Prostate gland (tissue), 2 donors: ENCODE measurements around the gene ZNF273. TPM values are rescaled to one million over a fixed set of nuclear protein-coding genes. Genes with fewer than 3 reads are reported as not detected.
"Not testable (repeated sequence)": the region's sequence is repeated elsewhere in the genome, so short reads cannot be mapped to it uniquely, and the experiment has no call there.

Experiments used
- DNase-seq: peaks from one replicate; pipeline ENCODE4 v3.0.0-alpha.2; 2019; ENCODE audit warnings: low spot score
- H3K27ac ChIP-seq, 2 donors: fragments of 200-600 bp; sonication (generic); 2 replicates each; pipeline ENCODE4 v1.5.1; 2017 to 2019
- H3K27me3 ChIP-seq: fragments of 200-600 bp; sonication (generic); replicated peaks from 2 replicates; pipeline ENCODE4 v1.5.1; 2019; ENCODE audit not compliant: insufficient read depth
- H3K36me3 ChIP-seq, 2 donors: fragments of 200-600 bp; sonication (generic); 1 replicate in 1 of 2; 2 replicates in 1 of 2; pipeline versions ENCODE4 v1.5.1 to v1.8.1; 2017 to 2019
- H3K4me1 ChIP-seq: fragments of 200-600 bp; sonication (generic); replicated peaks from 2 replicates; pipeline ENCODE4 v1.5.1; 2019
- H3K4me3 ChIP-seq, 2 donors: fragments of 200-600 bp; sonication (generic); 2 replicates each; pipeline ENCODE4 v1.5.1; 2017 to 2019
- H3K9me3 ChIP-seq: fragments of 200-600 bp; sonication (generic); 2 replicates; pipeline ENCODE4 v1.5.1; 2017
- CTCF ChIP-seq, 4 experiments: fragments of 200-600 bp in 2 of 4; fragments of 450-650 bp in 2 of 4; sonication (generic) in 2 of 4; IDR thresholded peaks; 1 replicate in 3 of 4; 2 replicates in 1 of 4; pipeline ENCODE4 v1.5.1; 2016 to 2019; ENCODE audit warnings: antibody characterized with exemption in 4 of 4, mild to moderate bottlenecking in 2 of 4, moderate library complexity in 2 of 4
- POLR2A ChIP-seq: fragments of 450-650 bp; IDR thresholded peaks from one replicate; pipeline ENCODE4 v1.6.1; 2016; ENCODE audit warnings: antibody characterized with exemption, mild to moderate bottlenecking
- POLR2AphosphoS5 ChIP-seq: sonication (generic); formaldehyde crosslinking; IDR thresholded peaks from one replicate; pipeline ENCODE4 v1.6.1; 2017; ENCODE audit warnings: antibody characterized with exemption
- WGBS: methylation state at CpG from one replicate; pipeline ENCODE4 v1.1.5; 2018; 5-methylcytosine and 5-hydroxymethylcytosine counted together
- intact Hi-C: fragments of 100-400 bp; cut with DNase I; formaldehyde crosslinking; loops from one replicate; pipeline ENCODE4 v1.14.2; 2022
- total RNA-seq, 2 donors: library from RNA; depleted of rRNA; stranded (reverse); fragments of >200 nt; gene quantifications; one replicate each; pipeline ENCODE4 v1.1.0, GENCODE V29; 2016

Gene ZNF273
- total RNA-seq, 2 donors from 2014 or later: 9.7 to 11.5 TPM

DNA sequence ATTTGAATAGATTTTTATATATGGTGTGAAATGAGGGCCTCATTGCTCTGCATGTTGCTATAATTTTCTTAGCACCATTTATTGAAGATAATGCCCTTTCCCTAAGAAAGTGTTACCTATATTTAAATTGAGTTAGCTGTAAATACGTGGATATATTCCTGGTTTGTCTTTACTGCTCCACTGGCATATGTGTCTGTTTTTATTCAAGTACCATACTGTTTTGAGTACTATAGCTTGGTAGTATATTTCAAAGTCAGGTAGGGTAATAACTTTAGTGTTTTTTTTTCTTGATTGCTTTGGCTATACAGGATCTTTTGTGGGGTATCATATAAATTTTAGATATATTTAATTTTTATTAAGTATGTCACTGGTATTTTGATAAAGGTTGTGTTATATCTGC, 31.4 kb downstream of the ZNF273 start:
- Histone ChIP-seq H3K27ac (no peak overlapping the region), H3K4me3 (no peak overlapping the region), H3K36me3 (no peaks in the 10 kb centered on the region), H3K4me1 (no peaks in the 10 kb centered on the region), H3K9me3 (no peaks in the 10 kb centered on the region), H3K27me3 (no peaks in the 10 kb centered on the region)
- WGBS: 98% methylated on average over 1 of the region's 1 CpG
- TF ChIP-seq POLR2A: no peak
- no peak for TF ChIP-seq POLR2AphosphoS5
- no peak for TF ChIP-seq CTCF (IDR thresholded peaks at IDR 0.05)
- DNase-seq: no peak
- intact Hi-C loops: no loop called here

DNA sequence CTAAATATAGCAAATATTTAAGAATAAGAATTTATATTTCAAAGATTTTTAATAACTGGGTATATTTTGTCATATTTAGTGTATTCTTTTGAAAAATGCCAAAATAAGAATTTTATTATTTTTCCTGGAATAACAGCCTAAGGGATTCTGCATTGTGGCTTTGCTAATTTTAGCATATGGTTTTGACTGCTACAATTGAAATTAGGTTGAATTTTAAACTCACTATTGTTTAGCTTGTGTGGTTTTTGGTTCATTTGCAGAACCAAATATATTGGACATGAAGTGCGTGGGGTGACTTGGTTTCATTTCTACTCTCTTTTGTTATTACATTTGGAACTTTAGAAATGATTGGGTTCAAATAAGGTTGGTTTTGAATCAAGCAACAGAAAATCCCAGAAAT, 35.5 kb downstream of the ZNF273 start:
- Histone ChIP-seq H3K4me1 (no peaks in the 10 kb centered on the region), H3K36me3 (no peaks in the 10 kb centered on the region), H3K4me3 (no peak overlapping the region), H3K27ac (no peak overlapping the region), H3K27me3 (no peaks in the 10 kb centered on the region), H3K9me3 (no peaks in the 10 kb centered on the region)
- DNase-seq: no peak
- TF ChIP-seq POLR2AphosphoS5: no peak
- no peak for TF ChIP-seq POLR2A
- no peak for TF ChIP-seq CTCF (IDR thresholded peaks at IDR 0.05)
- intact Hi-C loops: no loop called here
- 92% methylated on average over 1 of the region's 1 CpG for WGBS

- H3K27me3 ChIP-seq, H3K4me3 ChIP-seq, H3K27ac ChIP-seq, intact Hi-C loops, H3K4me1 ChIP-seq, H3K36me3 ChIP-seq, DNase-seq, H3K9me3 ChIP-seq: not testable (repeated sequence)
- 91% methylated on average over 6 of the region's 6 CpGs for WGBS
Measured at GRCh38 chr7:64940021-64940420, 36.9 kb downstream of the ZNF273 start.

- H3K4me1 ChIP-seq, intact Hi-C loops, H3K36me3 ChIP-seq, H3K4me3 ChIP-seq, H3K9me3 ChIP-seq, DNase-seq, H3K27me3 ChIP-seq, H3K27ac ChIP-seq: not testable (repeated sequence)
- WGBS: 85% methylated on average over 5 of the region's 5 CpGs
Measured at GRCh38 chr7:64944667-64945502, 41.8 kb downstream of the ZNF273 start.

DNA sequence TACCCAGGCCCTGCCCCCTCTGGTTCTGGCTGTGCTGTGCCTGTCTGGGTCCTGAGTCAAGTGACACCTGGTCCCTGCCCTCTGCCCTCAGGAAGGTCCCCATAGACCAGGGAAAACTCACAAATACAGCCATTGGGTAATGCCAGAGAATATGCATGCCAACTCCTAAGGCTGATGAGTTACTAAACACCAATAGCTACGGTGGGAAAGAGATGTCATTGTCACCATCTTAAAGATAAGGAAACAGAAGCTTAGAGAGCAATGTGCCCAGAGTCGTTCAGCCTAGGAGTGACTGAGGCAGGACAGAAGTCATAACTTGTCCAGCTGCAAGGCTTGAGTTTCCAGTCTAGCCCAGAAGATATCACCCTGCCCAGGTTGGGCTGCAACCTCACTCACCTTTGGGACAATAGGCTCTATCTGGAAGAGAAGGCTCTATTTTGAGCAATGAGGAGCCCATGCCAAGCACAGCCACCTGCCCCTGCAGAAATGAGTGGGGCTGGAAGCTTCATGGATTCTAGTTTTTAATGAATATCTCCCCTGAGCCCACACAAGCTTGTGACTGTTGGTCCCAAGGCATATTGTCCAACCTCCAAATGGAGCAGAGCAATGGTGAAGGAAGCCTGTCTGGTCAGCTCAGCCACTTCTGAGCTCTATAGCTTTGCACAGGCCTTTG, 42.6 kb downstream of the ZNF273 start:
- intact Hi-C loops: no loop called here

More for the DNA sequence above, 42.6 kb downstream of the ZNF273 start:
- Histone ChIP-seq H3K27me3 (no peaks in the 10 kb centered on the region), H3K4me3 (no peak overlapping the region), H3K9me3 (no peaks in the 10 kb centered on the region), H3K27ac (no peak overlapping the region), H3K36me3 (no peaks in the 10 kb centered on the region), H3K4me1 (no peaks in the 10 kb centered on the region)
- WGBS: 19% methylated on average over 2 of the region's 2 CpGs
- TF ChIP-seq CTCF (IDR thresholded peaks at IDR 0.05) (no peak), POLR2AphosphoS5 (no peak), POLR2A (no peak)
- no peak for DNase-seq
